ENCODE data around the gene FRMD4A.

FRMD4A gene

GRCh38 chr10:13715100-13715499, 615.6 kb downstream of the FRMD4A start:
- peaks cover 16% of the 10 kb centered on the region for H3K4me1 ChIP-seq (ENCODE audit: control insufficient read depth, low read length)
- H4K20me1 ChIP-seq (ENCODE audit: control insufficient read depth, insufficient read depth, low read depth, low read length), result no peaks in the 10 kb centered on the region
- no peak overlapping the region for H3K4me2 ChIP-seq (ENCODE audit: low read length)
- no peaks in the 10 kb centered on the region for H3K79me2 ChIP-seq (ENCODE audit: control insufficient read depth, low read length)
- TF ChIP-seq EZH2phosphoT487 (IDR thresholded peaks at IDR 0.05; ENCODE audit: borderline replicate concordance, low read length), result no peak
- no peak for TF ChIP-seq CTCF (IDR thresholded peaks at IDR 0.05; ENCODE audit: low read depth, low read length, poor library complexity, severe bottlenecking)
- H3K9me3 ChIP-seq (ENCODE audit: control insufficient read depth, insufficient read depth, low read length), result no peaks in the 10 kb centered on the region
- peaks cover 8% of the 10 kb centered on the region for H3F3A ChIP-seq (ENCODE audit: control insufficient read depth, insufficient read depth)
- H3K36me3 ChIP-seq (ENCODE audit: control insufficient read depth, low read length), result no peaks in the 10 kb centered on the region
- H3K27ac ChIP-seq (ENCODE audit: low read depth, low read length), result no peak overlapping the region
- H3K9me2 ChIP-seq (replicated peaks; ENCODE audit: control insufficient read depth, low read length), result no peaks in the 10 kb centered on the region
- H3K4me3 ChIP-seq (ENCODE audit: low read length), result no peak overlapping the region
- peaks cover 23% of the 10 kb centered on the region for H3K27me3 ChIP-seq (ENCODE audit: control insufficient read depth, low read length)

DNA sequence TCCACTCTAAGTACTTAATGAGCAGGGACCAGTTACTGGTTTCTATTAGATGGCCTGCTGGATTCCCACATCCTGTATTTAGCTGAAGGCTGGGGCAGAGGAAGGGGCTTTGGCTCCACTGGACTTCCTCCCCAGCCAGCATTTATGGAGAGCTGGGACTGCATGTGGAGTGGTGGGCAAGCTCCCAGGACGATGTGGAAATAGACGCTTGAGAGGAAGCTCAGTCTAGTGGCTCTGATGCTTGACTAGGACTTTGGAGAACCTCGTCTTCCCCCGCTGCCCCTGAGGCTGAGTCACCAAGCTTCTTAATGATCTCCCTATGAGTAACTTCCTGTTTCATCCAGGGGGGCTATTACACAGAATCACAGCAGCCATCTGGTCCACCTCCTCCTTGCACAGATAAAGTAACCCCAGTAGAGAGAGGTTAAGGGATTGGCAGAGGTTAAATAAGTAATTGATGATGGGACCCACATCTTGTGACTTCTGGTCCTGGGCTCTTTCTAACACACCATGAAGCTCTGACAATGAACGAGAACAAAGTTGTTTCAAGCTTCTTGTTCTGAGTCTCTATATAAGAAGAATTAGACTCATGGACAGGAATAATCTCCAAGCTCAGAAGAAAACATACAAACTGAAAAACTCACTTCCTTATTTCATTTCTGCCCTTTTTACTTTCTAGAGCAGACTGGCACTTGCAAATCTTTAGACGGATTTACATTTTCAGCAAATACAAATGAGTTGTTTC, 617.7 kb downstream of the FRMD4A start:
- H3K4me3 ChIP-seq (ENCODE audit: low read length), result peak overlapping the region; percentile 30
- H4K20me1 ChIP-seq (ENCODE audit: control insufficient read depth, insufficient read depth, low read depth, low read length), result no peaks in the 10 kb centered on the region
- no peak for TF ChIP-seq CTCF (IDR thresholded peaks at IDR 0.05; ENCODE audit: low read depth, low read length, poor library complexity, severe bottlenecking)
- TF ChIP-seq EZH2phosphoT487 (IDR thresholded peaks at IDR 0.05; ENCODE audit: borderline replicate concordance, low read length), result no peak
- H3F3A ChIP-seq (ENCODE audit: control insufficient read depth, insufficient read depth), result peaks cover 8% of the 10 kb centered on the region
- no peaks in the 10 kb centered on the region for H3K9me3 ChIP-seq (ENCODE audit: control insufficient read depth, insufficient read depth, low read length)
- peaks cover 12% of the 10 kb centered on the region for H3K27me3 ChIP-seq (ENCODE audit: control insufficient read depth, low read length)
- H3K79me2 ChIP-seq (ENCODE audit: control insufficient read depth, low read length), result no peaks in the 10 kb centered on the region
- H3K9me2 ChIP-seq (replicated peaks; ENCODE audit: control insufficient read depth, low read length), result no peaks in the 10 kb centered on the region
- no peaks in the 10 kb centered on the region for H3K36me3 ChIP-seq (ENCODE audit: control insufficient read depth, low read length)
- peak overlapping the region; percentile 56 for H3K4me2 ChIP-seq (ENCODE audit: low read length)
- peaks cover 16% of the 10 kb centered on the region for H3K4me1 ChIP-seq (ENCODE audit: control insufficient read depth, low read length)
- H3K27ac ChIP-seq (ENCODE audit: low read depth, low read length), result peak overlapping the region; percentile 69

DNA sequence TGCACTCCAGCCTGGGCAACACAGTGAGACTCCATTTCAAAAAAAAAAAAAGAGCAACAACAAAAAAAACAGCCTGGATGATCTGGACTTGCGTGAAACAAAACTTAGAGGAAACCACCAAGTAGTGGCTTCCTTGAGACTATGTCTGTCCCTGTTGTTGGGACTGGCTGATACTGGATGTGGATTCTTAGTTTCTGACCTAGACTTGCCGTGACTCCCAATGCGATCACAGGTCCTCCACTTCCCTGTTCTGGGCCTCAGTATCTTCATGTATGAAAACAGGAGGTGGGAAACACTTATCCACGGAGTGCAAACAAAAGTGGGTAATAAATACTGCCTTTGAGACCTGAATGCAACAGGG, 618.3 kb downstream of the FRMD4A start:
- H3K27me3 ChIP-seq (ENCODE audit: control insufficient read depth, low read length), result peaks cover 15% of the 10 kb centered on the region
- peaks cover 8% of the 10 kb centered on the region for H3F3A ChIP-seq (ENCODE audit: control insufficient read depth, insufficient read depth)
- no peaks in the 10 kb centered on the region for H3K36me3 ChIP-seq (ENCODE audit: control insufficient read depth, low read length)
- peaks cover 16% of the 10 kb centered on the region for H3K4me1 ChIP-seq (ENCODE audit: control insufficient read depth, low read length)
- H3K4me3 ChIP-seq (ENCODE audit: low read length), result peak overlapping the region; percentile 30
- H3K79me2 ChIP-seq (ENCODE audit: control insufficient read depth, low read length), result no peaks in the 10 kb centered on the region
- H3K27ac ChIP-seq (ENCODE audit: low read depth, low read length), result peak overlapping the region; percentile 69
- H3K9me3 ChIP-seq (ENCODE audit: control insufficient read depth, insufficient read depth, low read length), result no peaks in the 10 kb centered on the region
- H3K9me2 ChIP-seq (replicated peaks; ENCODE audit: control insufficient read depth, low read length), result no peaks in the 10 kb centered on the region
- peak overlapping the region; percentile 56 for H3K4me2 ChIP-seq (ENCODE audit: low read length)
- no peaks in the 10 kb centered on the region for H4K20me1 ChIP-seq (ENCODE audit: control insufficient read depth, insufficient read depth, low read depth, low read length)
- TF ChIP-seq EZH2phosphoT487 (IDR thresholded peaks at IDR 0.05; ENCODE audit: borderline replicate concordance, low read length) (no peak), CTCF (IDR thresholded peaks at IDR 0.05; ENCODE audit: low read depth, low read length, poor library complexity, severe bottlenecking) (no peak)
